Activated naive CD4-positive, alpha-beta T cell treated with anti-CD3 and anti-CD28 coated beads, Interleukin-2, amount 10 ng/mL, durations not matched to agents 7 days and 5 days (primary cell): ENCODE results near the gene RGS6.
"Not testable (repeated sequence)": the region's sequence is repeated elsewhere in the genome, so short reads cannot be mapped to it uniquely, and the experiment has no call there.

ENCODE experiments used
- CTCF ChIA-PET: fragments of 350-600 bp; sonication (Branson Sonifier 250); formaldehyde crosslinking; loops from one replicate; lab custom pipeline; 2021; ENCODE audit warnings: antibody characterized with exemption; lab: Charles Lee
- DNase-seq: peaks from one replicate; pipeline ENCODE4 v3.0.0-alpha.2; 2020
- H3K27ac Mint-ChIP-seq: one replicate; pipeline ENCODE4 v1.8.0; 2021; ENCODE audit warnings: mild to moderate bottlenecking, moderate library complexity, mixed read lengths
- H3K27me3 Mint-ChIP-seq: one replicate; pipeline ENCODE4 v1.8.0; 2021; ENCODE audit warnings: mild to moderate bottlenecking, mixed read lengths
- H3K36me3 Mint-ChIP-seq: one replicate; pipeline ENCODE4 v1.8.0; 2021; ENCODE audit warnings: mixed read lengths
- H3K4me1 Mint-ChIP-seq: one replicate; pipeline ENCODE4 v1.8.0; 2021; ENCODE audit warnings: mixed read lengths
- H3K4me3 Mint-ChIP-seq: one replicate; pipeline ENCODE4 v1.8.0; 2021; ENCODE audit warnings: mild to moderate bottlenecking, moderate library complexity, mixed read lengths
- H3K9me3 Mint-ChIP-seq: one replicate; pipeline ENCODE4 v1.8.0; 2021; ENCODE audit warnings: mixed read lengths

RGS6 gene

DNA sequence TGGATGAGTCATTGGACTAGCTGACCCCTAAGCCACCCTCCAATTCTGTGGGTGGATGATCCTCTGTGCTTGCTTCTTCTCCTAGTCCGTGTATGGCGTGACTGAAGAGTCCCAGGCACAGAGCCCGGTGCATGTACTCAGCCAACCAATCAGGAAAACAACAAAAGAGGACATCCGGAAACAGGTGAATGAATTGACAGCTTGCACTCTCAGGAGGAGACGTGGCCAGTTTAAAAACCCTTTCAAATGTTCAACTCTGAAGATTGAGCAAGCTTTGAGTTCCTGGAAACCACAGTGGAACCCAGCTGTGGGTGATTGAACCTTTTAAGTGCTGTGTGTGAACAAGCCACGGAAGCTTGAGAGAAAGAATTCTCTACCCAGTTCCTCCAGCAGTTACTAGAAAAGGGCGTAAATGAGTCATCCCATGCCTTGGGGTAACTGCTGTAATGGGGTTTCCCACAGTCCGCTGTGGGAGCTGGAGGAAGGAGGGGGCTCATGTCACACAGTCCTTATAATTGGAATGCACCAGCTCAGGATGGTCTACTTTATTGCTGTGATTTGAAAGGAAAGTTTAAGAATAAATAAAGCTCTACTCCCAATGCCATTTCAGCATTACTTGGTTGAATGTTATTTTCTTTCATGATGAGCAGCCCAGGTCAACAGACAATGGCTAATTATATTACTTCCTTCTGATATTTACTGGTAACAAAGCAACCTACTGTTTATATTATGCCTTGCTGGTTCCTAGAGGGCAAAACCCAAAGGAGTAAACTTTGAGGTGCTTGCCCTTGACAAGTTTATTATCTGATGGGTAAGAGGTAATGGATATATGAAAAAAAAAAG lies 544.6 kb downstream of the RGS6 start:
- Mint-ChIP-seq H3K4me3 (peak overlapping the region; percentile 55), H3K36me3 (peaks cover 4% of the 10 kb centered on the region), H3K27ac (peak overlapping the region; percentile 91), H3K4me1 (peaks cover 83% of the 10 kb centered on the region), H3K9me3 (no peaks in the 10 kb centered on the region), H3K27me3 (peaks cover 9% of the 10 kb centered on the region)
- CTCF ChIA-PET: interaction anchor here (0.6 to 4.9 kb wide), 8 partner anchors 33 to 321 kb away, joined by 3 to 47 read pairs (median 4); no protein-coding TSS in a partner anchor
- DNase-seq: peak; percentile 91

DNA sequence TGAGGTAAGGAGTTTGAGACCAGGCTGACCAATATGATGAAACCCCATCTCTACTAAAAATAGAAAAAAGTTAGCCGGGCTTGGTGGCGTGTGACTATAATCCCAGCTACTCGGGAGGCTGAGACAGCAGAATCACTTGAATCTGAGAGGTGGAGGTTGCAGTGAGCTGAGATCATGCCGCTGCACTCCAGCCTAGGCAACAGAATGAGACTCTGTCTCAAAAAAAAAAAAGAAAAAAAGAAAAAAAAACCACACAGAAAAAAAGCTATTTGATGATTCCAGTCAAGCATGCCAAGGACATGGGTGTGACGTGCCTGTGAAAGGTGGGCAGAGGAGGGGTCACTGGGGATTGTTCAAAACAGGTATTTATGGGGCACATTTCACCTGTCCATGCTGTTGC lies 545.3 kb downstream of the RGS6 start:
- DNase-seq: peak; percentile 21
- CTCF ChIA-PET: interaction anchor here (0.6 to 4.9 kb wide), 6 partner anchors 36 to 928 kb away, joined by 3 to 47 read pairs (median 4); no protein-coding TSS in a partner anchor
- Mint-ChIP-seq H3K27ac (peak overlapping the region; percentile 91), H3K36me3 (peaks cover 11% of the 10 kb centered on the region), H3K4me3 (peak overlapping the region; percentile 55), H3K4me1 (peaks cover 85% of the 10 kb centered on the region)
- H3K9me3 Mint-ChIP-seq, H3K27me3 Mint-ChIP-seq: not testable (repeated sequence)

DNA sequence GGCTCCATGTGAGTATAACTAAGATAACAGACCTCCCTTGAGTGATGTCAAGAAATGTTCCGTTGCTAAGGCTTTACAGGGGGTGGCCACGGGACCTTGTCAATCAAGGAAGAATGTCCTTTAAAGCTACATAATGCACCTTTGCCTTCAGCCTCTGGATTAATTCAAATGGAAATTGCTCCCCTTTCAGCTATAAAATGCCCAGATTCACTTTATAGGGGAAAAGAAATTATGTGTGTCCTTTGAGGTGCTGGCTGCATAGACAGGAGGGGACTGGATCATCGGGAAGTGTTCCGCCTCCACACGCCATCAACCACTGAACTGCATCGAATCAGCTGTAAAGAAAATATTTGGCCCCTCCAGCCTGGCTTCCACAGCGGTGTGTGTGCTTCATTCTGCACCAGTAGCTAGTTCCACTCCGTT lies 546.3 kb downstream of the RGS6 start:
- Mint-ChIP-seq H3K9me3 (peaks cover 13% of the 10 kb centered on the region), H3K36me3 (peaks cover 19% of the 10 kb centered on the region), H3K27ac (no peak overlapping the region), H3K4me1 (peaks cover 91% of the 10 kb centered on the region), H3K27me3 (peaks cover 13% of the 10 kb centered on the region), H3K4me3 (no peak overlapping the region)
- no peak for DNase-seq
- CTCF ChIA-PET: interaction anchor here (0.6 to 4.9 kb wide), 3 partner anchors 19 to 929 kb away, joined by 3 to 47 read pairs (median 3); no protein-coding TSS in a partner anchor

DNA sequence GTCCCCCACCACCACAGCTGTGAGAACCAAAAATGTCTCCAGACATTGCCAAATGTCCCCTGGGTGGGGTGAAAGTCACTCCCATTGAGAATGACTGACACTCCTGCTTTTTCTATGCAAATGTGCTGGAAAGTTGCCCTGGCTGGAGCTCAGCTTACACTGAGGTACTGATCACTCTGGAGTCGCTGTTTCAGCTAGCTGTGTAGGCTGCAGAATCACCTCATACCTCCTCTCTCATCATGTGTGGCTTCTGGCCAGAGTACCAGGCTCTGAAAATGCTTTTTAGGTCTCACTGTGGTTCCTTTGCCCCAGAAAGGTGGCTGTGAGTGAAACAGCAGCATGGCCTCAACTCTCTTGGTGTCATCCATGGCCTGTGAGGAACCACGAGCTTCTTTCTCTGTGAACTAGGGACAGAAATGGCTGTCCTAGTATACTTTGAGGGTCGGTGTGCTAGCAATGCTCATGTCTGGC lies 547.3 kb downstream of the RGS6 start:
- peaks cover 18% of the 10 kb centered on the region for H3K9me3 Mint-ChIP-seq
- CTCF ChIA-PET: interaction anchor here (1.0 to 4.9 kb wide), 4 partner anchors 17 to 426 kb away, joined by 3 to 47 read pairs (median 3); no protein-coding TSS in a partner anchor
- H3K4me1 Mint-ChIP-seq: peaks cover 85% of the 10 kb centered on the region
- H3K4me3 Mint-ChIP-seq: no peak overlapping the region
- H3K27me3 Mint-ChIP-seq: peaks cover 18% of the 10 kb centered on the region
- no peak for DNase-seq
- peaks cover 25% of the 10 kb centered on the region for H3K36me3 Mint-ChIP-seq
- H3K27ac Mint-ChIP-seq: peak overlapping the region; percentile 45

DNA sequence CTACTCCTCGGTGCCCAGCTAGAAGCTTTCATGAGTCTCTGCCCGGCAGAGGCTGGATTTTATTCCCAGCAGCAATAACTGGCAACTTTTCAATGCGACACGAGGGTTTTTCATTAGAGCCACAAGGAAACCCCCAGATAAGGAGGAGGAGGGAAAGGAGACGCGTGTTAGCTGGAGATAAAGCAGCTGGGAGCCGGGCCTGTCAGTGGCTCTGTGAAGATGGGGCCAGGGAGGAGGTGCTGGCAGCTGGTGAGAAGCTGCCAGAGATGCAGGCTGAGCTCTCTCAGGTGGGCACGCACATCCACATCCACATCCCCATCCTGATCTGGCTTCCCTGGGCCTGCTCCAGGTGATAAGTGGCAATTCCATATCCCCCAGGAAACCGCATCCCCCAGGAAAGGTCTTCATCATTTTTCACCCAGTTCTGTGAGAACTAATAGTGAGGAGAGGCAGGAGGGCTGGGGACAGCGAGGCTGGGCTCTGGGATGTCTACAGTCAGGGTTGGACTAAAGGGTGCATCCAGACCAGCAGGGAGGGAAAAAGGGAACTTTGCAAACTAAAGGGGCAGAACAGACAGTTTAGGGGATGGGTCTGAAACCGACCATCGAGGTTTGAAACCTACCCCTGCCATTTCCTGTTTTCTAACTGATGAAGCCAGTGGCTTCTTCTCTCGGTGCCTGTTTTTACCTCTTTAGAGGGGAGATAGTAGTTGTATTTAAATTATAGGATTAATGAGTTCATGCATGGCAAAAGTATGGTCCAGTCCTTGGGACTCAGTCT lies 548.4 kb downstream of the RGS6 start:
- no peak for DNase-seq
- Mint-ChIP-seq H3K27ac (peak overlapping the region; percentile 78), H3K4me3 (no peak overlapping the region), H3K9me3 (peaks cover 24% of the 10 kb centered on the region), H3K27me3 (peaks cover 18% of the 10 kb centered on the region), H3K36me3 (peaks cover 28% of the 10 kb centered on the region), H3K4me1 (peaks cover 74% of the 10 kb centered on the region)
- CTCF ChIA-PET: interaction anchor here (1.0 to 4.9 kb wide), 4 partner anchors 16 to 424 kb away, joined by 3 to 47 read pairs (median 3); no protein-coding TSS in a partner anchor

DNA sequence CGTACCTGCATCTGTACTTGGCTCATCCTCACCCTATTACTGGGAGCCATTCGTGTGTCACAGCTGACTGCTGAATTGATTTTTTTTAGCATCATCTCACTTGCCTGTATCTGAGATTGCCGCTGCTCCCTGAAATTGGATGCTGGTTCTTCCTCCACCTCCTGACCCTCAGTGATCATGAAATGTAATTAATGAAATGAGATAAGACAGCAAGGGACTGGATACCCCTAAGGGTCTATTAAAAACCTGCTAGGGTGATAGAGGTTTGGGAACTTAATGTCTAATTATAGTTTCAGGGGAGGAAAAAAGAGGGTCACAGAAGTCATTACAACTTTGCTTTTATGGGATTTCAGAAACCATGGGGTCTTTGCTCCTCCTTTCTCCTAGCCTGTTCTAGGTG lies 551.1 kb downstream of the RGS6 start:
- CTCF ChIA-PET: interaction anchor here (0.6 to 1.5 kb wide), 2 partner anchors 10 to 18 kb away, joined by 3 to 5 read pairs; no protein-coding TSS in a partner anchor
- H3K36me3 Mint-ChIP-seq: peaks cover 28% of the 10 kb centered on the region
- peaks cover 34% of the 10 kb centered on the region for H3K9me3 Mint-ChIP-seq
- H3K27me3 Mint-ChIP-seq: peaks cover 28% of the 10 kb centered on the region
- DNase-seq: no peak
- peaks cover 48% of the 10 kb centered on the region for H3K4me1 Mint-ChIP-seq
- H3K27ac Mint-ChIP-seq: no peak overlapping the region
- H3K4me3 Mint-ChIP-seq: no peak overlapping the region

DNA sequence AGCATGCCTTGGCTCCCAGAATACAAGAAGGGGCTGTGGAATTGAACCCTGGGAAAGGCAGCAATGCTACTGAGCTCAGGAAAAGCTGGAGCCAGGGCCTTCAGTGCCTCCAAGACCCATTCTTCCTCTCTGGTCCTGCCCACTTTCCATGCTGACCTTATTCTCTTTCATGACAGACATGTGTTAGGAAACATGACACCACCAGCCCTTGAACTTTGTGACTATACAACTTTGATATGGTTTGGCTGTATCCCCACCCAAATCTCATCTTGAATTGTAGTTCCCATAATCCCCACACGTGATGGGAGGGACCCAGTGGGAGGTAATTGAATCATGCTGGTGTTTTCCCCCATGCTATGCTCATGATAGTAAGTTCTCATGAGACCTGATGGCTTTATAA lies 553.5 kb downstream of the RGS6 start:
- Mint-ChIP-seq H3K36me3 (peaks cover 33% of the 10 kb centered on the region), H3K9me3 (peaks cover 48% of the 10 kb centered on the region), H3K4me1 (peaks cover 24% of the 10 kb centered on the region), H3K27me3 (peaks cover 33% of the 10 kb centered on the region), H3K27ac (no peak overlapping the region), H3K4me3 (no peak overlapping the region)
- CTCF ChIA-PET: no interaction called here
- DNase-seq: no peak

DNA sequence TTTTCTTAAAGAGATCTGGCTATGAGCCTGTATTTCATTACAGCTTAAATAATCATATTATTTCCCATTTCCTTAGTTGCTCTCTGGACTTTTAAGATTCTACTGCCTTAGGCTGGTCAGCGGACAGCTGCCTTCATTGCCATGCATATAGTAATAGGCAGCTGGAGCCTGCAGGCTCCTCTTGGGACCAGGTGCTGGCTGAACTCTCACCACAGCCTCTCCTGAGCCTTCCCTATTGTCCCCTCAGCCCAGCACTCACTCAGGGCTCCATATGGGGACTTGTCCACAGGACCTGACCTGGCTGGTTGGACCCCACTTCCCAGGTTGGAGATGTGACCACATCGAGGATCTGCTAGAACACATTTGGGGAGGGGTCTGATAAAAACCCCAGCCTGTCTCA lies 556.3 kb downstream of the RGS6 start:
- Mint-ChIP-seq H3K36me3 (peaks cover 18% of the 10 kb centered on the region), H3K27ac (no peak overlapping the region), H3K4me3 (no peak overlapping the region), H3K4me1 (no peaks in the 10 kb centered on the region), H3K9me3 (peaks cover 38% of the 10 kb centered on the region), H3K27me3 (peaks cover 36% of the 10 kb centered on the region)
- DNase-seq: no peak
- CTCF ChIA-PET: no interaction called here

DNA sequence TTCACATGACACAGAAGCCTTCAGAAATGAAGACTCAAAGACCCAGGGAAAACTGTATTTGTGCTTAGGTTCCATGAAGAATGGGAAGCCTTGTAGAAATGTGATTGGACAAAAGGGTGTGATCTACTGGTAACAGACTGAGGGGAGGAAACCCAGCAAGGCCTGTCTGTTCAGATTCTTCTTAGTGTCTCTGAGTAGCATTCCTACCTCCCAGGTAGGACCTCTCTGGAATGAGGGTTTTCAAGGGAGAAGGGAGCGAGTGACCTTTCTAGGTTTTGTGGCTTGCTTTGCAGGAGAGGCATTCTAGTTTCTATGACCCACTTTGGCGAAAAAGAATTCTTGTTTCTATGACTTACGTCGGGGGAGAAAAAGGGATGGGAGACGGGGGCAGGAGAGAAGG lies 560.0 kb downstream of the RGS6 start:
- H3K4me1 Mint-ChIP-seq: no peaks in the 10 kb centered on the region
- H3K36me3 Mint-ChIP-seq: peaks cover 18% of the 10 kb centered on the region
- no peak overlapping the region for H3K4me3 Mint-ChIP-seq
- H3K9me3 Mint-ChIP-seq: peaks cover 34% of the 10 kb centered on the region
- H3K27me3 Mint-ChIP-seq: peaks cover 43% of the 10 kb centered on the region
- DNase-seq: no peak
- CTCF ChIA-PET: no interaction called here
- no peak overlapping the region for H3K27ac Mint-ChIP-seq

DNA sequence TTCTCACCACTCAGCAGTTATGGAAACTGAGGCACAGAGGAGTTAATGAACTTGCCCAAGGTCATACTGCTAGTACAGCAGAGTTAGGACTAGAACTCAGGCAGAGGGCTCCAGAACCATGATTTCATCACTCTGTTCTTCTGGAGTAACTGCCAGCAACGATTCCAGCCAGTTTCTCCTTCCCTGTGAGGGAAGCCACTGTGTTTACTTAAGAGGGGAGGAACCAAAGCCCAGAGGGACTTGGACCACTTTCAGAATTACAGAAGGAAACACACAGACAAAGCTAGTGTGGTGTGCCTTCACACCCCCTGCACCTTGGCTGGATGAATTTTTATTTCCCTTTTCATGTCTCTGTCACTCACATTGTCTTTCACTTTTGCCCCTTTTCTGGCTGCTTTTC lies 563.4 kb downstream of the RGS6 start:
- Mint-ChIP-seq H3K4me1 (no peaks in the 10 kb centered on the region), H3K36me3 (peaks cover 9% of the 10 kb centered on the region), H3K27me3 (peaks cover 51% of the 10 kb centered on the region), H3K9me3 (peaks cover 18% of the 10 kb centered on the region), H3K4me3 (no peak overlapping the region), H3K27ac (no peak overlapping the region)
- CTCF ChIA-PET: no interaction called here
- DNase-seq: no peak

DNA sequence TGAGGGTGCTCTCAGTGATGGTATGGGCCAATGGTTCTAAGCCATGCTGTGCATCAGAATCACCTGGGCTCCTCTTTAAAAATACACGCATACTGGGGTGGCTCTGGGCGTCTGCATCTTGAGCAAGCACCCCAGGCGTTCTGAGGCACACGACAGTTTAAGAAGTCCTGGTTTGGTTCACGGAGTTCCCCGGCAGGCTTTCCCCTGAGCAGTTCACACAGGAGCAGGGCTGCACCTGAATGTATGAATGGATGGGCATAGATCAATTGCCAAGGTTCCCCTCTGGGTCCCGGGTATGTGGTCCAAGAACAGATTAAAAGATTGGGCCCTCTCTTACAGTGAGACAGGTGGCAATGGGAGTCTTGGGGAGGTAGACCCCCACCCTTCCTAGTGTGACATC lies 566.4 kb downstream of the RGS6 start:
- peaks cover 8% of the 10 kb centered on the region for H3K36me3 Mint-ChIP-seq
- H3K4me3 Mint-ChIP-seq: no peak overlapping the region
- no peak for DNase-seq
- H3K27me3 Mint-ChIP-seq: peaks cover 57% of the 10 kb centered on the region
- no peaks in the 10 kb centered on the region for H3K4me1 Mint-ChIP-seq
- H3K9me3 Mint-ChIP-seq: peaks cover 14% of the 10 kb centered on the region
- CTCF ChIA-PET: no interaction called here
- H3K27ac Mint-ChIP-seq: no peak overlapping the region

DNA sequence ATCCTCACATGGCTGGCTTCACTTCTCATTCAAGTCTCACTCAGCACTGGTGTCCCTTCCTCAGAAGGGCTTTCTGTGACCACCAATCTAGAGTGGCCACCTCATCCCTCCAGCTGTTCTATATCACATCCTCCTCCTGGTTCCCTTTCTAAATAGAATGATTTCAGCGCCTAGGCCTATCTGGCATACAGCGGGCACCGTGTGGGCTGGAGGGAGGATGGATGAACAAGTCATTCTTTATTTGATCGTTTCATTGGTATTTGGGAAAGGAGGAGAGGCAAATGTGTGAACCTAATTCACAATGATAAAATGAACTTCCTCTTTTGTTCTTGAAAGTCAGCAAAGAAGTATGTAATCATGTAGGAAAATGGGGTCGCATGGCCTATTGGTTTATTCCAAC lies 567.5 kb downstream of the RGS6 start:
- Mint-ChIP-seq H3K27ac (no peak overlapping the region), H3K36me3 (peaks cover under 1% of the 10 kb centered on the region), H3K9me3 (peaks cover 12% of the 10 kb centered on the region), H3K27me3 (peaks cover 55% of the 10 kb centered on the region), H3K4me3 (no peak overlapping the region), H3K4me1 (no peaks in the 10 kb centered on the region)
- DNase-seq: no peak
- CTCF ChIA-PET: interaction anchor here (0.6 to 0.9 kb wide), 3 partner anchors 15 to 79 kb away, joined by 3 read pairs; no protein-coding TSS in a partner anchor

DNA sequence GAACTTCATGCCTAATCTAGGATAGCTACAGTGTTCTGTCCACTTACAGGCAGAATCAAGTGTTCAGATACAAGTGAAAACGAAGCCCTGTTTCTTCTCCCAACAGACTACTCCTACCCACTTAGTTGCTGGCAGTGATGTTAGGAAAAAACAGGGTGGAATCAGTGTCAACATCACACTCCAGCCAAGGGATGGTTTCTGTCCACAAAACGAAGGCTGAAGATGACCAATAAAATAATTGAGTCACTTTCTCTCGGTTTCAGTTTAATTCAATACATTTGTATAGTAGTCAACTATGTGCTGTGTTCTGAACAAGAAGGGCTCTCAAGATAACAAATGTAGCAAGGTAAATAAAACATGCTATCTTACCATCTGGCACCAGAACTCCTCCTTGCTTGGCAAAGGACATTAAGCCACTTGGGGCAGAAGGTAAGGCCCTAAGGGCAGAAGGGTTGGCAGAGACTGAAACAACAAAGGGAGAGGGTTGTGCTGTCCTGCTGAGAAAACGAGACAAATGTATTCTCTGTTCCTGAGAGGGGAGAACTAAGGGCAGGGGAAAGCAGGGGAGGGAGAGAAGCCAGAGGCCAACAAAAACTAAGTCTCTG lies 568.1 kb downstream of the RGS6 start:
- Mint-ChIP-seq H3K9me3 (peaks cover 7% of the 10 kb centered on the region), H3K27ac (no peak overlapping the region), H3K4me1 (no peaks in the 10 kb centered on the region), H3K27me3 (peaks cover 54% of the 10 kb centered on the region), H3K36me3 (no peaks in the 10 kb centered on the region), H3K4me3 (no peak overlapping the region)
- DNase-seq: no peak
- CTCF ChIA-PET: interaction anchor here (0.9 kb wide), 1 partner anchor 14 kb away, joined by 3 read pairs; no protein-coding TSS in a partner anchor
